GM21576 (cell line): ENCODE measurements around the gene TRIM8.

Source experiments
- ATAC-seq: cut with Tn5 transposase; IDR thresholded peaks from one replicate; pipeline ENCODE4 v1.9.1; 2021; ENCODE audit warnings: mild to moderate bottlenecking, moderate library complexity; ENCODE audit not compliant: unreplicated experiment

The TRIM8 gene

DNA sequence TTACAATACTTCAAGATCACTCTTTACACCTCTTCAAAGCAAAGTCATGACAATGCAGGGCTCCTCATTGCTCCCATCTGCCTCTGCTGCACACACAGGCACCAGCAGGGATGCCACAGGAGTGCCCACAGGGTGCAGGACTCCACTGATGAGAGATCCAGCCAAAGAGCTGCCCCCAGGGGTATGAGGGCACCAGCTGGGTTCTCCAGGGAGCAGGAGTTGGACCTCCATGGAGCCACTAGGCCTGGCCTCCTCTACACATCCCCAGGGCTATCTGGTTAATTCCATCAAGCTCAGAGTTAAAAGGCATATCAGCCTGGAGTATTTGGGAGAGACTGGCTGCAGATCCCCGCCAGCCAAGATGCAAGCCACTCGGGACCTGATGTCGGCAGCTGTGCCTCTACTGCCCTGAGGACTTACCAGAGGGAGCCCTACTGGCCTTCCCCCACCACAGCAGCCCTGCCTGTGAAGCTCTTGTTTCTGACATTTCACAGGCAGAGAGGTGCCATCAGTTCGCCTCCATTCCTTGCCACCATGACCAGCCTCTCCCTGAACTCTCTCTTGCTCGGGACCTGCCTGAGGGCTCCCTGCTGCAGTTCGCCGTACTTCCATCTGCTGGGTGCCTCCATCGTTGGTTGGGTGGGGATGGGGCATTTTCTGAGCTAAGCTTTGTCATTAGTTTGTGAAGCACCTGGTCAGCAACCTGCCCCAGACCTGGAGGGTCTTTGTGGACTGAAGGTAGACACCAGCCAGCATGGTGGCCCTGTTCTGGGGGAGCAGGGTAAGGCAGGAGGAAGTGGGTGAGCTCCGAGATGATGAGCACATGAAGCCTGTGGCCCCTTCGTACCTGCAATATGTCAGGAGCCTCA lies 12.5 kb upstream of the TRIM8 start:
- ATAC-seq: no peak

DNA sequence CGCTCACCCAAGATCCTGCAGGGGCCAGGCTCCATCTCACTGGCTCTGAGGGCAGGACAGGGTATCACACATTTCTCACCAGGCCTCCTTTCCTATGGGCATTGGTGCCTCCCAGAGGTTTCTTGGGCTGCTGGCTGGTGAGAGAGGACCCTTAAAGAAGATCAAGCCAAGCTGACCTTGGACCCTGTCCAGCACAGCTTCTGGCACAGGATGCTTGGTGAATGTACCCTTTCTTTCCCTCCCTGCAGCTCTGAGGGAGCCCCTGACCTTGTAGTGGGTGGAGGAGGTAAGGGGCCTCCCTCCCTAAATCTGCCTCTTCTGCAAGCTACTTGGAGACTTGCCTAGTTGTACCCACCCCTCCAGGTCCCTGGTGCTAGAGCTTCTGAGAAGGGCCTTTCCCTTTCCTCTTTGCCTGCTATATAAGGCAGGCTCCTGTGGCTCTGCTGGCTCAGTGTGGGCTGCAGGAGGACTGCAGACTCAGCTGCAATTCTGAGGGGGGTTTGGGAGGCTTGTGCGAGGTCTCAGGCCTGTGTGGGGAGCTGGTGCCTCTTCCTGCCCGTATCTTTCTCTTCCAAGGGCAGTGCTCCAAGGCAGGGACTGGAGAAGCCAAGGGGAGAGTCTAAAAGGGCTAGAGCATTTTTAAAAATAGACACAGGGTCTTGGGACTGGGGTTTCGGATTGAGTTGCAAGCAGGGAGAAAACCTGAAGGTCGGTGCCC lies 11.7 kb upstream of the TRIM8 start:
- no peak for ATAC-seq

- ATAC-seq: no peak
Observed at GRCh38 chr10:102633287-102633686, 11.0 kb upstream of the TRIM8 start.

GRCh38 chr10:102633848-102634247 lies 10.4 kb upstream of the TRIM8 start:
- no peak for ATAC-seq

DNA sequence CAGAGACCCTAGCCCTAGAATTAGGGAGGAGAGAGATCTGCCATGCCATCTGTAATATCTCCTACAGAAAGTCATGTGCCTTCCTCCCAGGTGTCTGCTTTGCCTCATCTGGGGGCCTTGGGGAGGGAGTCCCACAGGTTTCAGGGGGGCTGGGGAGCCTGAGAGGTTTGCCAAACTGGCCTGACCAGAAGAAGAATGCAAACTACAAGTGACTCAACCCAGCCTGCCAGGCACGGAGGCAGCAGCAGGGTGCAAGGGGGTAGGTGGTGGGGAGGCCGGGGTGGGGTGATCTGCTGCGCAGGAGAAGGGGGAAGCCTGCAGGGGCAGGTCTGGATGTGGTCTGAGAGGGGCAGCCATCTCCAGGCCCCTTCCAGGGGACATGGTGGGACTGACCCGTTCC lies 9.6 kb upstream of the TRIM8 start:
- ATAC-seq: no peak

- ATAC-seq: no peak
Observed at GRCh38 chr10:102635377-102635776, 8.9 kb upstream of the TRIM8 start.

- no peak for ATAC-seq
Observed at GRCh38 chr10:102639537-102639936, 4.7 kb upstream of the TRIM8 start.

DNA sequence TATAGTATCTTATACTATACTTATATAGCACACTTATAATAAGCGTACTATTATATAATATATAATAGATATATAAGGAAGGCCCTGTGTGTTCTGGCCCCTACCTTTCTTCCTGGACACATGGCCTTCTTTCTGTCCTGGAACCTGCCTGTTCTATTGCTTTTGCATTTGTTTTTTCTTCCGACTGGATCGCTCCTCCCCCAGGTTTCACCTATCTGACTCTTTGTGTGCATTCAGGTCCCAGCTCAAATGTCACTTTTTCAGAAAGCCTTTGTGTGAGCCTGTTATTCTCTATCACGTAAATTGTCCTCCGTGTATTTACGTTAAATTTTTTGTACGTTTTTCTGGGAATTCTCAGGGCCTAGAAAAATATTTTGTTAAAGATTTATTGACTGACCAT lies 2.9 kb upstream of the TRIM8 start:
- no peak for ATAC-seq

- ATAC-seq: peak; percentile 38
Observed at GRCh38 chr10:102641880-102642735, 2.2 kb upstream of the TRIM8 start.

- ATAC-seq: no peak
Observed at GRCh38 chr10:102642736-102643335, 1.4 kb upstream of the TRIM8 start.

DNA sequence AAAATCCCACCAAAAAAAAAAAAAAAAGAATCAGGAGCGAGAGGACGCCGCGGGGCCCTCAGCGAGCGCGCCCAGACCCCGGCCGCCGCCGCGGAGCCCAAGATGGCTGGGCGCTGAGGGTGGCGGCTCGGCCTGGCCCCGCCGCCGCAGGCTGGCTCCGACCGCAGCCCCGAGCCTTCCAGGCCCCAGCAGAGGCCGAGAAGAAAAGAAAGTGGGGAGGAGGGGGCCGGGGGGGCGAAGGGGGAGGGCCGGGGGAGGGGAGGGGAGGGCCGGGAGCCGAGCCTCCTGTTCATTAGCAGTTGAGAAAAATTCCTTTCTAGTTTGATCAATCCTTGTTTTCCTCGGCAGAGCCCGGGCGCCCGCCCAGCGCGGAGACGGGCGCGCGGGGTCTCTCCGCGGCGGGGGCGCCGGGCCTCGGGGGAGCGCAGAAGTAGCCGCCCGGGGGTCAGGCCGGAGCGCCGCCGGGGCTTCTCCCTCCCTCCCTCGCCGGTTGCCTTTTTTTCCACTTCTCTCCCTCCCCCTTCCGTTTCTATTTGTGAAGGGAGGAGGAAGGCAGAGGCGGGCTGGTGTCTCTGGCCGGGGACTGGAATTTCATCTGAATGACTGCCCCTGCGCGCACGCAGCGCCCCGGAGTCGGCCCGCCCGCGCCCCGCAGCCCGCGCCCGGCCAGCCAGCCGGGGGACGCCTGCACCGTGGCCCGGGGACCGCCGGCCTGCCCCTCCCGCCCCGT lies 778 bp upstream of the TRIM8 start:
- ATAC-seq: no peak

DNA sequence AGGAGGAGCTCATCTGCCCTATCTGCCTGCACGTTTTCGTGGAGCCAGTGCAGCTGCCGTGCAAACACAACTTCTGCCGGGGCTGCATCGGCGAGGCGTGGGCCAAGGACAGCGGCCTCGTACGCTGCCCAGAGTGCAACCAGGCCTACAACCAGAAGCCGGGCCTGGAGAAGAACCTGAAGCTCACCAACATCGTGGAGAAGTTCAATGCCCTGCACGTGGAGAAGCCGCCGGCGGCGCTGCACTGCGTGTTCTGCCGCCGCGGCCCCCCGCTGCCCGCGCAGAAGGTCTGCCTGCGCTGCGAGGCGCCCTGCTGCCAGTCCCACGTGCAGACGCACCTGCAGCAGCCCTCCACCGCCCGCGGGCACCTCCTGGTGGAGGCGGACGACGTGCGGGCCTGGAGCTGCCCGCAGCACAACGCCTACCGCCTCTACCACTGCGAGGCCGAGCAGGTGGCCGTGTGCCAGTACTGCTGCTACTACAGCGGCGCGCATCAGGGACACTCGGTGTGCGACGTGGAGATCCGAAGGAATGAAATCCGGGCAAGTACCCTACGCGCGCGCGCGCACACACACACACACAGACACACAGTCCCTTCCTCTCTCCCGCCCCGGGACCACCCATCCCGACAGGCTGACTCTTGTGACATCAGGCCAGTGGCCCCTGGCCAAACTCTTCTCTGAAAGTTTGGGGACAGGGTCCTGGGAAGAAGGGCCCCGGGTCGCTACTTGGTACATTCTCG lies 538 bp downstream of the TRIM8 start:
- no peak for ATAC-seq

GRCh38 chr10:102645388-102645740 lies 1.1 kb downstream of the TRIM8 start:
- ATAC-seq: no peak

- ATAC-seq: peak; percentile 25
Observed at GRCh38 chr10:102645741-102646609, 1.7 kb downstream of the TRIM8 start.

DNA sequence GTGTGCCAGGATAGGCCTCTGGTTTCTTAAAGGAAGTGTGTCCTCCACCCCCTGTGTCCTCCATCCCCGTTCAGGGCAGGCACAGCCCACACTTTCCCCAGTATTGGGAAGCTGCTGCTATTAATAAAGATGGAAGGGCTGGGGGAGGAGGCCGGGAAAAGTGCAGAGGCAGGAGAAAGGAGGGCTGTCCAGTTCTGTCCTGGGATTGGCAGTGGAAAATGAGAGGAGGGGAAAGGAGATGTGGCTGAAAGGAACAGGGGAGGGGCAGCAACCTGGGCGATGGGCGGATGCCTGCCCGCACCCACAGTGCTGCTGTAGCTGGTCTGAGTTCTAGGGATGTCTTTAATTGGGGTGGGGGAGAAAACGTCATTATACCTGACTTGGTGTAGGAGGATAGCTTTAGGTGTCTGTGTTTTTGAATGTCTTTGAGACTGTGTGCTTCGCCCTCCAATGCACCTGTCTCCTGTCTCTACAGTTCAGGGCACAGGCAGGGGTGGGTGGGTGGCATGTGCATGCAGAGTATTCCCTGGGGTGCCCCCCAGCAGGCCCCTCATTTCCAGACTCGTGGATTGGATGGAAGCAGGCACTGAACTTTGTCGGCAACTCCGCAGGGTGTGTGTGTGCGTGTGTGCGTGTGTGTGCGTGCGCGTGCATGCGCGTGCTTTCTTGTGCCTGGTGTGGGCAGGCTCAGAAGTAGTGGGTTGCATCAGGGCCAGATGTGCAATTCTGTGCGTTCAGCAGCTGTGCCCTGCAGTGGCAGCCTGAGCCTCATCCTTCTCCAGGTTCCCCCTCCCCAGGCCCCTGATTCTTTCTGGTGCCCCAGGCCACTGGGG lies 2.5 kb downstream of the TRIM8 start:
- no peak for ATAC-seq

DNA sequence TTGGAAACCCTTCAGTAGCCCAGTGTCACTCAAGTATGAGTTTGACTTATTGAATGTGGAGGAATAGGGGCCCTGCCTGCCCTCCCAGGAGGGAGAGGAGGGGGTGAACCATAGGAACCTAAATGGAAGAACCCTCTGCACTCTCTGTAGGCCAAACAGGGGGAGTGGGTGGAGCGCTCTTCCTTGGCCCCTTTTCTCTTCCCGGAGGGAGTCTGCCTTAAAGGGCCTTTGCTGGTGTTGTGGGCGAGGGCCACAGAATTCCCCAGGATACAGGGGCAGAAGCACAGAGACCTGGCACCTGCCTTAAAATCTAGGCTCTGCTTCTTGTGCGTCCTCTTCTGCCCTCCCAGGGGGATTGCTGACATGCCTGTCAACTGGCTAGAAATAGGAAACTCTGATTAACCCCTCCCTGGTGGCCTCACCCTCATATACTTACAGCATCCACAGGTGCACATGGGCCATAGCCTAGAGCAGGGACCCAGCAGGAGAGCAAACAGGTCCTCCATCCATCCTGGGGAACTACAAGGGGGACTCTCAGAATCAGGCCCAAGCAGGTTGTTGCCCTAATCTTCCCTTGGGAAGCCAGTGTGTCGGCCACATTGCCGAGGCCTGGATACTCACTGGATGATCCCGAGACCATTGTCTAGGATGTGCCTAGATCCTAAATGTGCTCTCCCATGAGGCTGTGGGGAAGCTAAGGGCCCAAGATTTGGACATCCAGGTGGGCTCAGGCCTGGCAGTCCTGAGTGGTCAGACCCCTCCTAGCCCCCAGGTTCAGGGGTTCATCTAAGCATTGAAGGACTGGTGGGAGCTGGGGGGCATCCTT lies 3.4 kb downstream of the TRIM8 start:
- no peak for ATAC-seq

- no peak for ATAC-seq
Observed at GRCh38 chr10:102648269-102648888, 4.1 kb downstream of the TRIM8 start.
